Activated CD4-positive, alpha-beta memory T cell treated with anti-CD3 and anti-CD28 coated beads, Interleukin-2, amount 10 ng/mL, durations not matched to agents 7 days and 5 days (primary cell): ENCODE results near the gene CPNE1. TPM values are rescaled to one million over a fixed set of nuclear protein-coding genes. Genes with fewer than 3 reads are reported as not detected.

Source experiments
- CTCF ChIA-PET: fragments of 350-600 bp; sonication (Branson Sonifier 250); formaldehyde crosslinking; loops from one replicate; lab custom pipeline; 2021; ENCODE audit warnings: antibody characterized with exemption, inconsistent platforms; lab: Charles Lee
- POLR2A ChIA-PET: fragments of 350-600 bp; sonication (Branson Sonifier 250); formaldehyde crosslinking; loops from one replicate; lab custom pipeline; 2021; ENCODE audit warnings: antibody characterized with exemption; lab: Charles Lee
- DNase-seq: peaks from one replicate; pipeline ENCODE4 v3.0.0-alpha.2; 2020
- H3K27ac Mint-ChIP-seq: one replicate; pipeline ENCODE4 v1.8.0; 2021; ENCODE audit warnings: mild to moderate bottlenecking, mixed read lengths
- H3K27me3 Mint-ChIP-seq: one replicate; pipeline ENCODE4 v1.8.0; 2021; ENCODE audit warnings: mixed read lengths
- H3K36me3 Mint-ChIP-seq: one replicate; pipeline ENCODE4 v1.8.0; 2021; ENCODE audit warnings: low read depth, mixed read lengths
- H3K4me1 Mint-ChIP-seq: one replicate; pipeline ENCODE4 v1.8.0; 2021; ENCODE audit warnings: mixed read lengths
- H3K4me3 Mint-ChIP-seq: one replicate; pipeline ENCODE4 v1.8.0; 2021; ENCODE audit warnings: mild to moderate bottlenecking, mixed read lengths
- H3K9me3 Mint-ChIP-seq: one replicate; pipeline ENCODE4 v1.8.0; 2021; ENCODE audit warnings: mixed read lengths
- total RNA-seq, 2 experiments: library from RNA; stranded (reverse); gene quantifications; one replicate each; pipeline ENCODE4 v1.2.3, GENCODE V29; 2021

Gene CPNE1
- total RNA-seq, 2 experiments from 2014 or later, result 239 to 243 TPM

- POLR2A ChIA-PET, result interaction anchor here (0.7 to 3.7 kb wide), 5 partner anchors 15 to 142 kb away, joined by 3 to 11 read pairs (median 6); partner anchors contain the start of genes RBM39 and SPAG4
- Mint-ChIP-seq H3K36me3 (no peaks in the 10 kb centered on the region), H3K4me3 (no peak overlapping the region), H3K27me3 (peaks cover 57% of the 10 kb centered on the region), H3K4me1 (peaks cover 8% of the 10 kb centered on the region), H3K27ac (no peak overlapping the region), H3K9me3 (no peaks in the 10 kb centered on the region)
- no peak for DNase-seq
- CTCF ChIA-PET, result interaction anchor here (1.0 to 3.9 kb wide), 12 partner anchors 11 to 354 kb away, joined by 3 to 23 read pairs (median 4); partner anchors contain the start of genes SCAND1 and SPAG4
Observed at GRCh38 chr20:35600176-35600992, 64.3 kb downstream of the CPNE1 start.

- H3K9me3 Mint-ChIP-seq, result no peaks in the 10 kb centered on the region
- H3K27me3 Mint-ChIP-seq, result peaks cover 57% of the 10 kb centered on the region
- H3K36me3 Mint-ChIP-seq, result no peaks in the 10 kb centered on the region
- no peak overlapping the region for H3K27ac Mint-ChIP-seq
- no peak overlapping the region for H3K4me3 Mint-ChIP-seq
- peaks cover 8% of the 10 kb centered on the region for H3K4me1 Mint-ChIP-seq
- no peak for DNase-seq
- CTCF ChIA-PET, result interaction anchor here (3.9 kb wide), 1 partner anchor 16 kb away, joined by 23 read pairs; the partner anchor contains the start of gene SPAG4
- POLR2A ChIA-PET, result interaction anchor here (3.7 kb wide), 1 partner anchor 64 kb away, joined by 11 read pairs; no protein-coding TSS in a partner anchor
Observed at GRCh38 chr20:35599776-35600120, 65.0 kb downstream of the CPNE1 start.

GRCh38 chr20:35598899-35599775 lies 65.6 kb downstream of the CPNE1 start:
- H3K27me3 Mint-ChIP-seq, result peaks cover 60% of the 10 kb centered on the region
- CTCF ChIA-PET, result interaction anchor here (1.1 kb wide), 1 partner anchor 351 kb away, joined by 3 read pairs; no protein-coding TSS in a partner anchor

GRCh38 chr20:35598476-35598875 lies 66.2 kb downstream of the CPNE1 start:
- no peak for DNase-seq
- Mint-ChIP-seq H3K9me3 (no peaks in the 10 kb centered on the region), H3K4me3 (no peak overlapping the region), H3K36me3 (no peaks in the 10 kb centered on the region), H3K27me3 (peaks cover 59% of the 10 kb centered on the region), H3K4me1 (peaks cover 8% of the 10 kb centered on the region), H3K27ac (no peak overlapping the region)
- POLR2A ChIA-PET, result no interaction called here
- CTCF ChIA-PET, result interaction anchor here (1.1 kb wide), 1 partner anchor 352 kb away, joined by 3 read pairs; no protein-coding TSS in a partner anchor

More at GRCh38 chr20:35598899-35599775, 65.6 kb downstream of the CPNE1 start:
- peaks cover 8% of the 10 kb centered on the region for H3K4me1 Mint-ChIP-seq
- no peak overlapping the region for H3K4me3 Mint-ChIP-seq
- no peak overlapping the region for H3K27ac Mint-ChIP-seq
- POLR2A ChIA-PET, result no interaction called here
- no peaks in the 10 kb centered on the region for H3K9me3 Mint-ChIP-seq
- no peak for DNase-seq
- no peaks in the 10 kb centered on the region for H3K36me3 Mint-ChIP-seq

GRCh38 chr20:35597186-35597585 lies 67.5 kb downstream of the CPNE1 start:
- POLR2A ChIA-PET, result interaction anchor here (1.9 kb wide), 1 partner anchor 18 kb away, joined by 6 read pairs; the partner anchor contains the start of gene SPAG4
- peaks cover 8% of the 10 kb centered on the region for H3K4me1 Mint-ChIP-seq
- no peak overlapping the region for H3K27ac Mint-ChIP-seq
- no peak for DNase-seq
- CTCF ChIA-PET, result interaction anchor here (0.6 kb wide), 1 partner anchor 532 kb away, joined by 4 read pairs; no protein-coding TSS in a partner anchor
- no peak overlapping the region for H3K4me3 Mint-ChIP-seq
- H3K36me3 Mint-ChIP-seq, result no peaks in the 10 kb centered on the region
- peaks cover 53% of the 10 kb centered on the region for H3K27me3 Mint-ChIP-seq
- H3K9me3 Mint-ChIP-seq, result no peaks in the 10 kb centered on the region

- H3K27me3 Mint-ChIP-seq, result peaks cover 44% of the 10 kb centered on the region
- no peak for DNase-seq
- ChIA-PET CTCF (interaction anchor here (0.7 kb wide), 1 partner anchor 372 kb away, joined by 3 read pairs; no protein-coding TSS in a partner anchor), POLR2A (interaction anchor here (1.9 kb wide), 1 partner anchor 19 kb away, joined by 6 read pairs; the partner anchor contains the start of gene SPAG4)
- no peak overlapping the region for H3K27ac Mint-ChIP-seq
- H3K9me3 Mint-ChIP-seq, result no peaks in the 10 kb centered on the region
- H3K4me1 Mint-ChIP-seq, result peaks cover 2% of the 10 kb centered on the region
- no peak overlapping the region for H3K4me3 Mint-ChIP-seq
- no peaks in the 10 kb centered on the region for H3K36me3 Mint-ChIP-seq
Observed at GRCh38 chr20:35595901-35596300, 68.8 kb downstream of the CPNE1 start.

GRCh38 chr20:35595456-35595855 lies 69.2 kb downstream of the CPNE1 start:
- H3K9me3 Mint-ChIP-seq, result no peaks in the 10 kb centered on the region
- no peaks in the 10 kb centered on the region for H3K4me1 Mint-ChIP-seq
- ChIA-PET CTCF (interaction anchor here (0.7 kb wide), 1 partner anchor 372 kb away, joined by 3 read pairs; no protein-coding TSS in a partner anchor), POLR2A (interaction anchor here (1.9 kb wide), 1 partner anchor 20 kb away, joined by 6 read pairs; the partner anchor contains the start of gene SPAG4)
- DNase-seq, result no peak
- no peaks in the 10 kb centered on the region for H3K36me3 Mint-ChIP-seq
- H3K27ac Mint-ChIP-seq, result no peak overlapping the region
- peaks cover 40% of the 10 kb centered on the region for H3K27me3 Mint-ChIP-seq
- H3K4me3 Mint-ChIP-seq, result no peak overlapping the region

GRCh38 chr20:35592339-35592974 lies 72.2 kb downstream of the CPNE1 start:
- H3K4me3 Mint-ChIP-seq, result no peak overlapping the region
- CTCF ChIA-PET, result interaction anchor here (0.7 kb wide), 1 partner anchor 22 kb away, joined by 3 read pairs; no protein-coding TSS in a partner anchor
- DNase-seq, result no peak

GRCh38 chr20:35588397-35588796 lies 76.3 kb downstream of the CPNE1 start:
- CTCF ChIA-PET, result interaction anchor here (1.1 kb wide), 1 partner anchor 13 kb away, joined by 3 read pairs; no protein-coding TSS in a partner anchor
- Mint-ChIP-seq H3K9me3 (no peaks in the 10 kb centered on the region), H3K27me3 (peaks cover 2% of the 10 kb centered on the region), H3K4me3 (no peak overlapping the region), H3K36me3 (no peaks in the 10 kb centered on the region), H3K4me1 (no peaks in the 10 kb centered on the region), H3K27ac (no peak overlapping the region)
- no peak for DNase-seq
- POLR2A ChIA-PET, result no interaction called here

More at GRCh38 chr20:35592339-35592974, 72.2 kb downstream of the CPNE1 start:
- Mint-ChIP-seq H3K9me3 (no peaks in the 10 kb centered on the region), H3K36me3 (no peaks in the 10 kb centered on the region), H3K27ac (no peak overlapping the region), H3K27me3 (peaks cover 15% of the 10 kb centered on the region), H3K4me1 (no peaks in the 10 kb centered on the region)
- POLR2A ChIA-PET, result interaction anchor here (0.7 kb wide), 1 partner anchor 925 kb away, joined by 3 read pairs; no protein-coding TSS in a partner anchor

GRCh38 chr20:35587436-35587835 lies 77.3 kb downstream of the CPNE1 start:
- ChIA-PET POLR2A (no interaction called here), CTCF (interaction anchor here (0.7 kb wide), 2 partner anchors 36 to 214 kb away, joined by 3 read pairs; no protein-coding TSS in a partner anchor)
- H3K27me3 Mint-ChIP-seq, result peaks cover 2% of the 10 kb centered on the region

GRCh38 chr20:35586751-35587425 lies 77.8 kb downstream of the CPNE1 start:
- Mint-ChIP-seq H3K27ac (no peak overlapping the region), H3K4me3 (no peak overlapping the region), H3K4me1 (no peaks in the 10 kb centered on the region), H3K36me3 (no peaks in the 10 kb centered on the region), H3K9me3 (no peaks in the 10 kb centered on the region), H3K27me3 (peaks cover 2% of the 10 kb centered on the region)
- ChIA-PET POLR2A (no interaction called here), CTCF (interaction anchor here (0.7 kb wide), 1 partner anchor 36 kb away, joined by 3 read pairs; no protein-coding TSS in a partner anchor)
- no peak for DNase-seq

More at GRCh38 chr20:35587436-35587835, 77.3 kb downstream of the CPNE1 start:
- Mint-ChIP-seq H3K4me1 (no peaks in the 10 kb centered on the region), H3K27ac (no peak overlapping the region), H3K36me3 (no peaks in the 10 kb centered on the region), H3K4me3 (no peak overlapping the region), H3K9me3 (no peaks in the 10 kb centered on the region)
- no peak for DNase-seq
